GM08714 (cell line): ENCODE data around the gene RWDD4.

Experiments
- H3K4me3 ChIP-seq: fragments of 200-500 bp; sonication (Bioruptor generic); 2 replicates; pipeline ENCODE4 v1.5.1; 2014; ENCODE audit warnings: mild to moderate bottlenecking, low read length, inconsistent platforms
- ZNF274 ChIP-seq: IDR thresholded peaks from 2 replicates; pipeline ENCODE4 v1.6.1; 2012; ENCODE audit warnings: mild to moderate bottlenecking, low read depth, low read length

RWDD4 gene

GRCh38 chr4:183659029-183659871, at the start of gene RWDD4, which contains the start of gene TRAPPC11:
Gene RWDD4 (minus strand): TSS chr4:183659185. CDS start chr4:183658952, 233 bp downstream.
Gene TRAPPC11 (plus strand): TSS chr4:183659293. CDS start chr4:183663868, 4,575 bp downstream.
- TF ChIP-seq ZNF274 = no peak
- H3K4me3 ChIP-seq = peak within 1 kb of the TSS; percentile 90

GRCh38 chr4:183702492-183702891, 43.5 kb upstream of the RWDD4 start:
- no peak for TF ChIP-seq ZNF274
- no peak overlapping the region for H3K4me3 ChIP-seq

GRCh38 chr4:183700407-183700806, 41.4 kb upstream of the RWDD4 start:
- H3K4me3 ChIP-seq = no peak overlapping the region
- no peak for TF ChIP-seq ZNF274

GRCh38 chr4:183698909-183699308, 39.9 kb upstream of the RWDD4 start:
- TF ChIP-seq ZNF274 = no peak
- H3K4me3 ChIP-seq = no peak overlapping the region

GRCh38 chr4:183691897-183692296, 32.9 kb upstream of the RWDD4 start:
- TF ChIP-seq ZNF274 = no peak
- no peak overlapping the region for H3K4me3 ChIP-seq

GRCh38 chr4:183691006-183691405, 32.0 kb upstream of the RWDD4 start:
- TF ChIP-seq ZNF274 = no peak
- H3K4me3 ChIP-seq = no peak overlapping the region

GRCh38 chr4:183688216-183688615, 29.2 kb upstream of the RWDD4 start:
- TF ChIP-seq ZNF274 = no peak

GRCh38 chr4:183686461-183686860, 27.5 kb upstream of the RWDD4 start:
- TF ChIP-seq ZNF274 = no peak
- H3K4me3 ChIP-seq = no peak overlapping the region

More at GRCh38 chr4:183688216-183688615, 29.2 kb upstream of the RWDD4 start:
- no peak overlapping the region for H3K4me3 ChIP-seq

GRCh38 chr4:183681119-183681518, 22.1 kb upstream of the RWDD4 start:
- no peak for TF ChIP-seq ZNF274
- H3K4me3 ChIP-seq = no peak overlapping the region

GRCh38 chr4:183675625-183676024, 16.6 kb upstream of the RWDD4 start:
- H3K4me3 ChIP-seq = no peak overlapping the region
- TF ChIP-seq ZNF274 = no peak

GRCh38 chr4:183674153-183674552, 15.2 kb upstream of the RWDD4 start:
- no peak overlapping the region for H3K4me3 ChIP-seq
- TF ChIP-seq ZNF274 = no peak

GRCh38 chr4:183670960-183671555, 12.1 kb upstream of the RWDD4 start:
- no peak overlapping the region for H3K4me3 ChIP-seq
- no peak for TF ChIP-seq ZNF274

- TF ChIP-seq ZNF274 = no peak
- H3K4me3 ChIP-seq = no peak overlapping the region
These were observed 11.3 kb upstream of the RWDD4 start for GRCh38 chr4:183670251-183670650.

- no peak overlapping the region for H3K4me3 ChIP-seq
- no peak for TF ChIP-seq ZNF274
These were observed 7.1 kb upstream of the RWDD4 start for GRCh38 chr4:183666088-183666487.

- H3K4me3 ChIP-seq = peak overlapping the region; percentile 90
- TF ChIP-seq ZNF274 = no peak
These were observed 872 bp upstream of the RWDD4 start for GRCh38 chr4:183659872-183660242.

GRCh38 chr4:183658362-183659028, 490 bp downstream of the RWDD4 start:
- peak overlapping the region; percentile 90 for H3K4me3 ChIP-seq
- no peak for TF ChIP-seq ZNF274
